A549 (cell line): ENCODE results near the gene GUCA2B. TPM values are rescaled to one million over a fixed set of nuclear protein-coding genes. Genes with fewer than 3 reads are reported as not detected.

ENCODE experiments used
- ATAC-seq, 2 experiments: fragments of 200-7000 bp in 1 of 2; fragments of >200 bp in 1 of 2; cut with Nextera tagmentation in 1 of 2; cut with Tn5 transposase in 1 of 2; 3 replicates each; pipeline versions ENCODE4 v1.8.0 to v1.9.1; 2018 to 2020; ENCODE audit warnings: mild to moderate bottlenecking in 1 of 2, moderate library complexity in 1 of 2
- CTCF ChIA-PET: fragments of 300-600 bp; sonication (Branson Sonifier 250); formaldehyde crosslinking; extraction: SDS; loops from one replicate; lab custom pipeline; 2021; ENCODE audit warnings: antibody characterized with exemption, inconsistent platforms; lab: Yijun Ruan, JAX
- POLR2A ChIA-PET: fragments of 350-600 bp; formaldehyde crosslinking; extraction: SDS; loops from one replicate; lab custom pipeline; 2021; ENCODE audit warnings: antibody characterized with exemption, inconsistent platforms; lab: Yijun Ruan, JAX
- DNase-seq, 2 experiments: peaks; one replicate each; pipeline versions ENCODE4 v3.0.0 to v3.0.0-alpha.2; 2011 to 2016; ENCODE audit warnings: low read depth in 1 of 2, low spot score in 1 of 2
- FAIRE-seq: peaks from 2 replicates; lab custom pipeline; 2011; peaks lifted over from hg19 to GRCh38; lab: Jason Lieb, UNC
- H3K27ac ChIP-seq, 2 experiments: fragments of >200 bp; sonication (Bioruptor Twin); formaldehyde crosslinking; 3 replicates each; pipeline ENCODE4 v1.5.1; 2016 to 2017
- H3K4me1 ChIP-seq: fragments of >200 bp; sonication (Bioruptor Twin); formaldehyde crosslinking; 3 replicates; pipeline ENCODE4 v1.6.1; 2016
- H3K4me2 ChIP-seq: fragments of >200 bp; sonication (Bioruptor Twin); formaldehyde crosslinking; 3 replicates; pipeline ENCODE4 v1.6.1; 2016
- H3K4me3 ChIP-seq: fragments of >200 bp; sonication (Bioruptor Twin); formaldehyde crosslinking; 3 replicates; pipeline ENCODE4 v1.5.1; 2016
- H3K9me3 ChIP-seq: fragments of >200 bp; sonication (Bioruptor Twin); formaldehyde crosslinking; 3 replicates; pipeline ENCODE4 v1.6.1; 2016
- BCL3 ChIP-seq: fragments of >200 bp; sonication (Bioruptor Twin); formaldehyde crosslinking; IDR thresholded peaks from 3 replicates; pipeline ENCODE4 v1.6.1; 2016
- BHLHE40 ChIP-seq: IDR thresholded peaks from 2 replicates; pipeline ENCODE4 v1.6.1; 2012; ENCODE audit warnings: low read depth, low read length, inconsistent platforms
- CEBPB ChIP-seq, 2 experiments: fragments of >200 bp in 1 of 2; sonication (Bioruptor Twin) in 1 of 2; formaldehyde crosslinking in 1 of 2; IDR thresholded peaks; 2 replicates each; pipeline ENCODE4 v1.6.1; 2012 to 2016
- CHD4 ChIP-seq: fragments of 200-600 bp; sonication (generic); IDR thresholded peaks from 2 replicates; pipeline ENCODE4 v1.6.1; 2016; ENCODE audit warnings: antibody characterized with exemption, mild to moderate bottlenecking, borderline replicate concordance
- EHMT2 ChIP-seq: fragments of 200-600 bp; sonication (generic); IDR thresholded peaks from 2 replicates; pipeline ENCODE4 v1.6.1; 2016; ENCODE audit warnings: antibody characterized with exemption, low read depth, mild to moderate bottlenecking, moderate library complexity
- ESRRA ChIP-seq: fragments of 150-350 bp; IDR thresholded peaks from 2 replicates; pipeline ENCODE4 v1.6.1; 2014; ENCODE audit warnings: mild to moderate bottlenecking, low read length, borderline replicate concordance
- FOSB ChIP-seq: fragments of 250-450 bp; sonication (Bioruptor Pico); IDR thresholded peaks from 2 replicates; pipeline ENCODE4 v1.5.0; 2020; ENCODE audit warnings: mild to moderate bottlenecking, moderate library complexity
- FOXS1 ChIP-seq: fragments of 250-450 bp; sonication (Bioruptor Pico); IDR thresholded peaks from 2 replicates; pipeline ENCODE4 v1.5.0; 2020; ENCODE audit warnings: mild to moderate bottlenecking, moderate library complexity
- HDAC2 ChIP-seq: fragments of 200-600 bp; sonication (generic); IDR thresholded peaks from 2 replicates; pipeline ENCODE4 v1.6.1; 2016
- HOXA7 ChIP-seq: fragments of 250-450 bp; sonication (Bioruptor Pico); IDR thresholded peaks from 2 replicates; pipeline ENCODE4 v1.5.0; 2020; ENCODE audit warnings: mild to moderate bottlenecking, moderate library complexity
- JUN ChIP-seq, 2 experiments: fragments of >200 bp; sonication (Bioruptor Twin); formaldehyde crosslinking; IDR thresholded peaks; 2 replicates in 1 of 2; 3 replicates in 1 of 2; pipeline ENCODE4 v1.6.1; 2016 to 2017
- MYC ChIP-seq: IDR thresholded peaks from 2 replicates; pipeline ENCODE4 v1.6.1; 2012; ENCODE audit warnings: mild to moderate bottlenecking, inconsistent platforms, low read length, improper control_type of control experiment, borderline replicate concordance
- RAD21 ChIP-seq, 2 experiments: fragments of >200 bp in 1 of 2; sonication (Bioruptor Twin) in 1 of 2; formaldehyde crosslinking in 1 of 2; IDR thresholded peaks in 1 of 2; conservative IDR thresholded peaks in 1 of 2; 2 replicates in 1 of 2; 3 replicates in 1 of 2; pipeline ENCODE4 v1.6.1; 2012 to 2018; ENCODE audit warnings: inconsistent platforms in 1 of 2
- REST ChIP-seq: fragments of 200-600 bp; sonication (generic); IDR thresholded peaks from 2 replicates; pipeline ENCODE4 v1.6.1; 2016; ENCODE audit warnings: antibody characterized with exemption, mild to moderate bottlenecking, moderate library complexity
- SMC3 ChIP-seq: fragments of >200 bp; sonication (Bioruptor Twin); formaldehyde crosslinking; IDR thresholded peaks from 3 replicates; pipeline ENCODE4 v1.6.1; 2018; ENCODE audit warnings: inconsistent platforms
- TP53 ChIP-seq: fragments of 250-450 bp; sonication (Bioruptor Pico); IDR thresholded peaks from 2 replicates; pipeline ENCODE4 v1.5.0; 2021; ENCODE audit warnings: mild to moderate bottlenecking, moderate library complexity
- USF2 ChIP-seq: fragments of 450-650 bp; IDR thresholded peaks from 2 replicates; pipeline ENCODE4 v1.6.1; 2014; ENCODE audit warnings: antibody characterized with exemption
- ZFP36 ChIP-seq: fragments of 450-650 bp; IDR thresholded peaks from 2 replicates; pipeline ENCODE4 v1.6.1; 2014; ENCODE audit warnings: borderline replicate concordance; ENCODE audit not compliant: partially characterized antibody
- ZNF302 ChIP-seq: fragments of 250-450 bp; sonication (Bioruptor Pico); IDR thresholded peaks from 2 replicates; pipeline ENCODE4 v1.9.0; 2021; ENCODE audit warnings: inconsistent platforms, mild to moderate bottlenecking, moderate library complexity
- WGBS: methylation state at CpG from one replicate; pipeline ENCODE4 v1.1.6; 2017; ENCODE audit errors: missing lambda C conversion rate; 5-methylcytosine and 5-hydroxymethylcytosine counted together
- polyA plus RNA-seq, 4 experiments: library from polyadenylated mRNA; depleted of rRNA in 3 of 4; stranded (reverse); fragments of >200 nt; fragmentation: RNase III in 1 of 4; extraction: RNeasy Plus Mini Kit Qiagen cat#74134 plus additional on column Dnase treatment in 1 of 4; gene quantifications; 2 replicates in 3 of 4; 3 replicates in 1 of 4; pipeline ENCODE4 v1.2.3, GENCODE V29; 2011 to 2017
- TF ChIP-seq, protein P1 (sequence below): fragments of >200 bp; sonication (Bioruptor Twin); formaldehyde crosslinking; IDR thresholded peaks from 2 replicates; pipeline ENCODE4 v1.6.1; 2016
- TF ChIP-seq, protein P2 (sequence below): fragments of >200 bp; sonication (Bioruptor Twin); formaldehyde crosslinking; IDR thresholded peaks from 3 replicates; pipeline ENCODE4 v1.5.1; 2016
- TF ChIP-seq, protein P3 (sequence below): fragments of 250-450 bp; sonication (Bioruptor Pico); IDR thresholded peaks from 2 replicates; pipeline ENCODE4 v1.5.0; 2020; ENCODE audit warnings: low read depth, mild to moderate bottlenecking, moderate library complexity
- TF ChIP-seq, protein P4 (sequence below): fragments of 150-350 bp; IDR thresholded peaks from 2 replicates; pipeline ENCODE4 v1.6.1; 2014; ENCODE audit warnings: low read depth, mild to moderate bottlenecking, low read length

Gene GUCA2B
- polyA plus RNA-seq, 2 of the 4 experiments (the other 2 are of a cell fraction), result 0.17 TPM; not detected in 1

GRCh38 chr1:42164551-42165420 lies 11.6 kb downstream of the GUCA2B start, which contains the start of gene GUCA2A (continued):
- TF ChIP-seq REST (no peak), USF2 (no peak), HDAC2 (no peak), FOSB (CRISPR knock-in tag) (no peak)
- TF ChIP-seq, protein P1, sequence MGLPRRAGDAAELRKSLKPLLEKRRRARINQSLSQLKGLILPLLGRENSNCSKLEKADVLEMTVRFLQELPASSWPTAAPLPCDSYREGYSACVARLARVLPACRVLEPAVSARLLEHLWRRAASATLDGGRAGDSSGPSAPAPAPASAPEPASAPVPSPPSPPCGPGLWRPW, result no peak
- TF ChIP-seq, protein P2, sequence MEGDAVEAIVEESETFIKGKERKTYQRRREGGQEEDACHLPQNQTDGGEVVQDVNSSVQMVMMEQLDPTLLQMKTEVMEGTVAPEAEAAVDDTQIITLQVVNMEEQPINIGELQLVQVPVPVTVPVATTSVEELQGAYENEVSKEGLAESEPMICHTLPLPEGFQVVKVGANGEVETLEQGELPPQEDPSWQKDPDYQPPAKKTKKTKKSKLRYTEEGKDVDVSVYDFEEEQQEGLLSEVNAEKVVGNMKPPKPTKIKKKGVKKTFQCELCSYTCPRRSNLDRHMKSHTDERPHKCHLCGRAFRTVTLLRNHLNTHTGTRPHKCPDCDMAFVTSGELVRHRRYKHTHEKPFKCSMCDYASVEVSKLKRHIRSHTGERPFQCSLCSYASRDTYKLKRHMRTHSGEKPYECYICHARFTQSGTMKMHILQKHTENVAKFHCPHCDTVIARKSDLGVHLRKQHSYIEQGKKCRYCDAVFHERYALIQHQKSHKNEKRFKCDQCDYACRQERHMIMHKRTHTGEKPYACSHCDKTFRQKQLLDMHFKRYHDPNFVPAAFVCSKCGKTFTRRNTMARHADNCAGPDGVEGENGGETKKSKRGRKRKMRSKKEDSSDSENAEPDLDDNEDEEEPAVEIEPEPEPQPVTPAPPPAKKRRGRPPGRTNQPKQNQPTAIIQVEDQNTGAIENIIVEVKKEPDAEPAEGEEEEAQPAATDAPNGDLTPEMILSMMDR, result no peak

DNA sequence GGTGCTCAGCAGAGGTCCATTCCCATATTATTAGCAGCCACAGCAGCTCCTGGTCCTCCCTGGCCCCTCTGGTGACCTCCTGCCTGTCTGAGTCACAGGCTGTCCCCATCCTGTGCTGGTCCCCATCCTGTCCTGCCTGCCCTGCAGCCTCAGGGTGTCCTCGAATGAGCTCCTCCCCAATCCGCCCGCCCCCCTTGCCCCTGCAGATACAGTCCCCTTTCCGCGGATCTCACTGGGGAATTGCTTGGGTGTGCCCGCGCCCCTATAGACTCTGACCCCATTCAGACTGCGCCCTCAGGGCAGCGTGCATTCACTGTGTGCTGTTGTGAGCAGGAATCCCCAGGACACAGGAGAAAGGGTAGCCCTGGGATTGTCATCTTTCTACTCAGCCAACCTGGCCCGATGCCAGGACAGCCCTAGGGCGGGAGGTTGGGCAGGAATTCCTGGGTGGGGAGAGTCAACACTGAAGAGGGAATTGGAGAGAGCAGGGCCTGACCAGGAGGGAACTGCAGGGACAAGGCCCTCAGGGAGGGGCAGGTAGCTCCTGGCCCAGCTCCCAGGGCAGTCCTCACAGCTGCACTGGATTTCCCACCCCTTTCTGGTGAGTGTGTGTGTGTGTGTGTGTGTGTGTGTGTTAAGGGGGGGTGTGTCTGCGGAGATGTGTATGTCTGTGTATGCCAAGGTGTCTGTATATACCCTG lies 12.5 kb downstream of the GUCA2B start:
- 0% methylated on average over 1 of the region's 12 CpGs for WGBS
- H3K4me2 ChIP-seq, result peak overlapping the region; percentile 61
- DNase-seq (peak; percentile 59 to 83), ATAC-seq (peak; percentile 64 to 84), FAIRE-seq (no peak)
- H3K9me3 ChIP-seq, result peaks cover 3% of the 10 kb centered on the region; the same call in 1 of the 3 replicates
- peaks cover 27% of the 10 kb centered on the region for H3K4me1 ChIP-seq
- no peak for TF ChIP-seq FOSB (CRISPR knock-in tag)
- TF ChIP-seq MYC, result no peak
- no peak for TF ChIP-seq CEBPB (IDR thresholded peaks at IDR 0.05)
- TF ChIP-seq, protein P3, sequence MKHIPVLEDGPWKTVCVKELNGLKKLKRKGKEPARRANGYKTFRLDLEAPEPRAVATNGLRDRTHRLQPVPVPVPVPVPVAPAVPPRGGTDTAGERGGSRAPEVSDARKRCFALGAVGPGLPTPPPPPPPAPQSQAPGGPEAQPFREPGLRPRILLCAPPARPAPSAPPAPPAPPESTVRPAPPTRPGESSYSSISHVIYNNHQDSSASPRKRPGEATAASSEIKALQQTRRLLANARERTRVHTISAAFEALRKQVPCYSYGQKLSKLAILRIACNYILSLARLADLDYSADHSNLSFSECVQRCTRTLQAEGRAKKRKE (CRISPR knock-in tag), result no peak
- TF ChIP-seq SMC3, result no peak
- TF ChIP-seq CHD4, result no peak
- TF ChIP-seq ZNF302 (CRISPR knock-in tag), result no peak
- TF ChIP-seq ZFP36, result no peak
- no peak for TF ChIP-seq BCL3
- TF ChIP-seq JUN (IDR thresholded peaks at IDR 0.05), result no peak
- TF ChIP-seq ESRRA, result no peak
- no peak for TF ChIP-seq FOXS1
- no peak for TF ChIP-seq TP53
- no peak for TF ChIP-seq RAD21 (conservative IDR thresholded peaks at IDR 0.05 in 1 of 2, IDR thresholded peaks at IDR 0.05 in 1 of 2)
- TF ChIP-seq, protein P1, result no peak
- TF ChIP-seq HOXA7 (CRISPR knock-in tag), result no peak
- TF ChIP-seq, protein P4, sequence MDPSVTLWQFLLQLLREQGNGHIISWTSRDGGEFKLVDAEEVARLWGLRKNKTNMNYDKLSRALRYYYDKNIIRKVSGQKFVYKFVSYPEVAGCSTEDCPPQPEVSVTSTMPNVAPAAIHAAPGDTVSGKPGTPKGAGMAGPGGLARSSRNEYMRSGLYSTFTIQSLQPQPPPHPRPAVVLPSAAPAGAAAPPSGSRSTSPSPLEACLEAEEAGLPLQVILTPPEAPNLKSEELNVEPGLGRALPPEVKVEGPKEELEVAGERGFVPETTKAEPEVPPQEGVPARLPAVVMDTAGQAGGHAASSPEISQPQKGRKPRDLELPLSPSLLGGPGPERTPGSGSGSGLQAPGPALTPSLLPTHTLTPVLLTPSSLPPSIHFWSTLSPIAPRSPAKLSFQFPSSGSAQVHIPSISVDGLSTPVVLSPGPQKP, result no peak
- TF ChIP-seq EHMT2, result no peak
- TF ChIP-seq BHLHE40, result no peak
- ChIA-PET CTCF (interaction anchor here (1.8 to 8.4 kb wide), 2 partner anchors 8 to 19 kb away, joined by 7 to 56 read pairs; no protein-coding TSS in a partner anchor), POLR2A (no interaction called here)
- H3K4me3 ChIP-seq, result no peak overlapping the region
- peak overlapping the region in 1 of 2 experiments; percentile 64; a peak in 3 of 6 replicates for H3K27ac ChIP-seq
